GM21786 (cell line): Measurements from ENCODE around the gene KIAA1958.
"Not testable (repeated sequence)": the region's sequence is repeated elsewhere in the genome, so short reads cannot be mapped to it uniquely, and the experiment has no call there.

Experiments used
- ATAC-seq: cut with Tn5 transposase; IDR thresholded peaks from one replicate; pipeline ENCODE4 v1.9.1; 2021; ENCODE audit not compliant: unreplicated experiment

The KIAA1958 gene

DNA sequence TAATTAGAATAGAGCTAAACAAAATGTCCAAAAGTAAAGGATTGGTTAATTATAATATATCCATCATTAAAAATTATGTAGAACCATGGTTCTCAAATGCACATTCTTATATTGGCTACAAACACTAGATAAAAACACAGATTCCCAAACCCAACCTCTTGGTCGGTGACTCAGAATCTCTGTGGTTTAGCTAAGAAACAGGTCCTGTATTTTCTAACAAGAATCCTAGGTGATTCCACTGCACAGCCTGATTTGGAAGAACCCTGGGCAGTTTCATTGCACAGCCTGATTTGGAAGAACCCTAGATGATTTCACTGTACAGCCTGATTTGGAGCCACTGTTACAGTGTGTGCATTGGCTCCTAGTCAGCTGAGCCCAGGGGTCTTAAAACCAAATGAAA, 67.9 kb downstream of the KIAA1958 start:
- ATAC-seq = no peak

DNA sequence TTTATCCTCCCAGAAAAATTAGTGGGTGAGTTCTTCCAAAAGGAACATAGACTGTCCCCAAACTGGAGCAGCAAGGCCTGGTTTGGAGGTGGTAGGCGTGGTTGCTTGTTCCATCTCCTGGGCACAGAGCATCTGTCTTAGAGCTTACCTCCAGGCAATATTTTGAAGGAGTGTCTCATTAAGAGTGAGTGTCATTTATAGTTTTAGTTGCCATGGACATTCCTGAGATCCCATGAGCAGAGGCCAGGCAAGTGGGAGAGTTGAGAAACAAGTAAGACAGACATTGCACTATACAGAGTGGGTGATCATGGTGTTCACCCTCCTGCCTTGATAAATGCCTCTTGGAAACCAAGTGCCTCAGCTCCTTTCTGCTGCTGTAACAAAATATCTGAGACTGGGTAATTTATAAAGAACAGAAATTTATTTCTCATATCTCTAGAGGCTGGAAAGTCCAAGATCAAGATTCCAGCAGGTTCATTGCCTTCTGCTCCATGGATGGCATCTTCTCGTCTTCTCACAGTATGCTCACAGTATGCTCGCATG, 68.5 kb downstream of the KIAA1958 start:
- ATAC-seq = no peak

DNA sequence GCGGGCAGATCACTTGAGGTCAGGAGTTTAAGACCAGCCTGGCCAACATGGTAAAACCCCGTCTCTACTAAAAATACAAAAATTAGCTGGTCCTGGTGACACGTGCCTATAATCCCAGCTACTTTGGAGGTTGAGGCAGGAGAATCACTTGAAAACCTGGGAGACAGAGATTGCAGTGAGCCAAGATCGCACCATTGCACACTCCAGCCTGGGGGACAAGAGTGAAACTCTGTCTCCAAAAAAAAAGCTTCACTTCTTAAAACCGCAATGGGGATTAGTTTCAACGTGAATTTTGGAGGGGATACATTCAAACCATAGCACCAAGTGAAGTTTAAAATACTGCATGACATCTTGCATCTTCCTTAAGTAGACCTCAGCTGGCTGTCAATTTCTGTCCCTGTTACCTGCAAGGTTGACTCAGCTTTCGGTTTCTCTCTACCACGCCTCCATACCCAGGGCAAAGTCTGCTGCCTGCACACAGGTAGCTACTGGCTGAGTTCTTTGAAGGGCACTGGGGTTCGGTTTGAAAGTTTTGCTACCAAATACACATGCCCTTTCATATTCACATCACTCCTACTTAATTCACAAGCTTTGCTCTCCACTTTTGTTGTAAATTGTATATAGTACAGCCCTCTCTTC, 69.3 kb downstream of the KIAA1958 start:
- no peak for ATAC-seq

DNA sequence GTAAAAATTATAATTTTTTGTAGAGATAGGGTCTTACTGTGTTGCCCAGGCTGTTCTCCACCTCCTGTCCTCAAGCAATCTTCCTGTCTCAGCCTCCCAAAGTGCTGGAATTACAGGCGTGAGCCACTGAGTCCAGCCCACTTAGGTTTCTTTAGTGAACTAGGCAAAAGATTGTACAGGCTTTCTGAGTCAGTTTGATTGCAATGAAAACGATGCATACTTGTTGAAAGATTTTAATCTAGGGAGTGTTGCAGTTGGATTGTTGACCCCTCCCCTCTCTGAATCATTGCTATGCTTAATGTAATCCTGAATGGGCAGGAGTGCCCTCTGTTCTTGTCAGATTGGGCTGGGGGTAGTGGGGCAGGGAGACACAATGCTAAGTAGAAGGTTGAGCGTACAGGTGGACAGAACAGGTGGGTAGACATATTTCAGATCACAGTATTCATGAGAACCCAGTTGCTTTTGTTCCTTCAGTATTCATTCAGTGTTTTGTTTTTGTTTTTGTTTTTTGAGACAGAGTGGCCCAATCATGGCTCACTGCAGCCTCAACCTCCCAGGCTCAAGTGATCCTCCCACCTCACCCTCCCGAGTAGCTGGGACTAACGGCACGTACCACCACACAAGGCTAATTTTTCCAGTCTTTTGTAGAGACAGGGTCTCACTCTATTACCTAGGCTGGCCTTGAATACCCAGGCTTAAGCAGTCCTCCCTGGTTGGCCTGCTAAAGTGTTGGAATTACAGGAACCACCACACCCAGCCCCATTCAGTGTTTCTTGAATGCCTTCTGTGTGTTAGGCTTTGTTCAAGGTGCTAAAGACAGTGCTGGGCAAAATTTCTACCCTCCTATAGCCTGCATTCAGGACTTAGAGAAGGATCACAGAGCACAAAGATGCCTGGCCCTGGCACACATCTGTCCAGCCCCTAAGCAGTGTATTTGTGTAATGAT, 70.1 kb downstream of the KIAA1958 start:
- ATAC-seq = no peak

DNA sequence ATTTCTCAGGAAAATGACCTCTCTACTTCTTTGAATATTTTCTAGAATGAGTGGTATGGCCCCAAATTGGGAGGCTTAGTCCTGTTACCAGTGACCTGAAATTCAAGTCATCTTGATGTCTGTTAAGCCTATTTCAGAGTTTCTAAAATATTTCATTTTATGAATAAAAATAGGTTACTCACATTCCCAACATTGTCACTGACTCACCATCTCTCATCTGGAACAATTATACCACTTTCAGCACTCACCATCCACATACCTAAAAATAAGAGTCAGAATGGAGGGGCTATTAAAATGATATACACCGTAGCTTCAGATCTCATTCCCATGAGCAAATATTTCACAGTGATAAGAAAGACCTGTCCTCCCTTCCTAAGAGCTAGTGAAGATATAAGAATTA, 71.8 kb downstream of the KIAA1958 start:
- no peak for ATAC-seq

DNA sequence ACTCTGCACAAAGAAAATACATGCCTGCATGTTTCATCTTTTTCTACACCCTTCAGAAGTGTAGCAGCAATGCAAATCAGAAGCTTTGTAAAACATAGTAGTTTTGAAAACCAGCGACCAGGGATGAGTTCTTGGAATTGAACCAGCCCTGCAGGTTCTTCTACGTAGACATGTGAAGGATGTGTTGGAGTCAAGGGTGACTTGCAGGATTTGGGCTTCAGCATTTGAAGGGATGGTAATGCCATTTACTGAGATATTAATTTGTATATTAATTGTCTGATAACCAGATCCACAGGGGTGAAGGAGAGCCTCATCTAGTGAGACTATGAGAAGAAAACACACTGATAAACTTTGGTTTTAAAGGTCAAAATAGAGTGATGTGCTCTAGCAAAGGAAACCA, 72.4 kb downstream of the KIAA1958 start:
- ATAC-seq = no peak

DNA sequence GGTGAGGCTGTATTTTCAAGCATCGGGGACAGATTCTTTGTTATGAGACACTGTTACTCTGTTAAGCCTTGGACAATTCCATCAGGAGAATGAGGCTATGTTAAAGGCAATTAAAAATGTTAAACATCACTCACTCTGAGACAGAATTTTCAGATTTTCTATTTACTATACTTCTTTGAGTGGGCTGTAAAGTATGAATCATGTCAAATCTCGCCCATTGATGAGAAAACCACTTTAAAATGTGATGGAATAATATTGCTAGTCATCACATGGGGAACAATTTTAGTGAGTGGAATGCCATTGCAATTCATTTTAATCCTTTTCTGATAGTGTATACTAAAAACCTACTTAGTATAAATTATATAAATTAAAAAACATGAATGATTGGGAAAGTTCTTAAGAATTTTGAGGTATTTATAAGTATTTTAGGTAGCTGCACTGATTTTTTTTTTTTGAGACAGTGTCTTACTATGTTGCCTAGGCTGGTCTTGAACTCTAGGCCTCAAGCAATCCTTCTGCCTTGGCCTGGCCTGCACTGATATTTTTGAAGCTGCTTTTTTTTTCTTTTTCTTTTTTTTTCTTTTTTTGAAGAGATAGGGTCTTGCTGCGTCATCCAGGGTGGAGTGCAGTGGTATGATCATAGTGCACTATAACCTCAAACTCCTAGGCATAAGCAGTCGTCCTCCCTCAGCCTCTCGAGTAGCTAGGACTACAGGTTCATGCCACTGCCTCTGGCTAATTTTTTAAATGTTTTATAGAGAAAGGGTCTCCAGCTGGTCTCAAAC, 73.2 kb downstream of the KIAA1958 start:
- ATAC-seq = no peak

DNA sequence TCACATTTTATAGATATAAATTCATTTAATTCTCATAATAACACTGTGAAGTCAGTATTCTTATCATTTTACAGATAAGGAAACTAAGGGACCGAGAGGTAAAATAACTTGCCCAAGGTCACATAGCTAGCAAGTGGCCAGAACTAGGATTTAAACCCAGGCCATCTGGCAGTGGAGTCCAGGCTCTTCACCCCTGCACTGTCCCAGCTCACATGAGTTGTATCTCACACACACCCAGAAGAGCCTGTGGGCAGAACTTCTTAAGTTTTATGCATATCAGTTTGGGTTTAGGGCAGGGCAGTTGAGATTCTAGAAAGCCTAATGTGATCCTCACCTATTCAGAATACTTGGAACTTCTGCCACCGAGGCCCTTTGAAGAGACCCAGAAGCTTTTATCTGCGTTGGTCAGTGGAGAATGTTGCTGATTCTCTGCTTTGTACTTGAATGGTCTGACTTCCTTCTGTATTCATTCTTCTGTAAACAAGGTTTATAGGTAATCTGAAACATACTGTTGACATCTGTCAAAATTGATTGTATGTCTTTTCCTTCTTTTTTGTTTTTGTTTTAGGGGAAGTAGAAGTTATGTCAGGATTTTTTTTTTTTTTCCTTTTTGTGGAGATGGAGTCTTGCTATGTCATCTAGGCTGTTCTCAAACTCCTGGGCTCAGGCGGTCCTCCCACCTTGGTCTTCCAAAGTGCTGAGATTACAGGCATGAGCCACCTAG, 75.8 kb downstream of the KIAA1958 start:
- ATAC-seq = no peak

DNA sequence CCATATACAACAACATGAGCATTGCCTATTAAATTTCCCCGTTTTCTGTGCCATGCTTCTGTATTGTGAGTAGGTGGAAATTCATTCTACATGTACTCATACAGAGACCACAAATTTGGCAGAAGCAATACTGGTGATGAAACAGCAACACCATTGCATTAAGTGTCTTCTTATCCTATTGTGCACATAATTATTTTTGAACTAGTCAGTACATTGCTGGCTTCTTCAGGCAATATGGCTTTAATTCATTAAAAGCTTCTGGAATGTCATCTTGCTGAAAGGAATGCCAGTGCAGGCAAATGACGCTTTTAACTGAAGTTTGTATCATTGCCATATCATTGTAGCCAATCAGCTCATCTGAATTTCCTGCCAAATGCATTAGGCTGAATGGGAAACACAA, 82.6 kb downstream of the KIAA1958 start:
- ATAC-seq = no peak

DNA sequence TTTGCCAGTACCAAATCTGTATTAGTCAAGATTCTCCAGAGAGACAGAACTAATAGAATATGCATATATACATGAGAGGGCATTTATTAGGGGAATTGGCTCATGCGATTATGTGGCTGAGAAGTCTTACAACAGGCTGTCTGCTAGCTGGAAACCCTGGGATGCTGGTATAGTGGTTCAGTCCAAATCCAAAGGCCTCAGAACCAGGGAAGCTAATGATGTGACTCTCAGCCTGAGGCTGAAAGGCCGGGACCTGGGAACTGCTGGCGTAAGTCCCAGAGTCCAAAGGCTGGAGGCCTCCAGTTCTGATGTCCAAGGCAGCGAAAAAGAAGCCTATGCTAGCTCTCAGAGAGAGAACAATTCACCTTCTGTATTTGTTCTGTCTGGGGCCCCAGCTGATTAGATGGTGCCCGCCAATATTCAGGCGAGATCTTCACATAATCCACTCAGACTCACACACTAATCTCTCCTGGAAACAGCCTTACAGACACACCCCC, 84.1 kb downstream of the KIAA1958 start:
- ATAC-seq = no peak

DNA sequence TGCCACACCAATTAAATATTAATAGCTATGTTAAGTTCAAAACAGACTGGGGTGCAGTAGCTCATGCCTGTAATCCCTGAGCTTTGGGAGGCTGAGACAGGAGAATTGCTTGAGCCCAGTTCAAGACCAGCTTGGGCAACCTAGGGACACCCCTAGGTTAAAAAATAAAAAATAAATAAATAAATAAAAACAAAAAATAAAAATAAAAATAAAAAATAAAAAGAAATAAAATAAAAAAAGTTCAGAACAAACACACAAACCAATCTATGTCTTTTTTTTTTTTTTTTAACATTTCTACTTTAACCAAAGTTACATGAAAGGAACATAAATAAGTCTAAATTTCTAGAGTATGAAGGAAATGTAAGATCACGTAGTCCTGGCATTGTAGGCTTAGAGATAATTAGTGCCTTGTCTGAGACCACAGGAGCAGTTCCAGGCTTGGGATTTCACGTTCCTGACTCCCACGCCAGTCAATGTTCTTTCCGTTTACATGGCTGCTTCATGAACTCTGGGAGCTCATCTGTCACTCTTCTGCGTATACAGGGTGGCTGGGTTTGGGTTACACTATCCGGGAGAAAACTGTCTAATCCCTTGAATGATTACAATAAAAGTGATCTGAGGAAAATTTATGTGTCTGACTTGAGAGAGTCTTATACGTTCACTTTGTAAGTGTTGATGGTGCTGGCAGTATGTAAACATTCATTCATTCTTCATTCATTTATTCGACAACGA, 85.2 kb downstream of the KIAA1958 start:
- no peak for ATAC-seq

DNA sequence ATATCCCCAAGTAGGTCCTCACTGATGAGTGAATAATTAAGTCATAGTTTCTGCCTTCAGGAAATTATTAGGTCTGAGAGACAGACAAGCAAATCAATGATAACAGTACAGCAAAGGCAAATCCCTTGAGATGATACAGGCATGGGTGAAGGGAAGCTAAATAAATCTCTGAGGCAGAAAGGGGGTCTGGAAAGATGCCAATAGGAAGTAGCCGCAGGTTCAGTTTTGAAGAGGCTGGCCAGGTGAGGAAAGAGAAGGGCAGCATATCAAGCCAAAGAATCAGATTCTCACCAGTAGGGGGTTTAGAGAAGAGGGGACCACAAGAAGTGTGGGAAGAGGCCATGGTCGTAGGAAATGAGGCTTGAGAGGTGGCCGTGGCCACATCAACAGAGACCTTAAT, 85.8 kb downstream of the KIAA1958 start:
- ATAC-seq = no peak

DNA sequence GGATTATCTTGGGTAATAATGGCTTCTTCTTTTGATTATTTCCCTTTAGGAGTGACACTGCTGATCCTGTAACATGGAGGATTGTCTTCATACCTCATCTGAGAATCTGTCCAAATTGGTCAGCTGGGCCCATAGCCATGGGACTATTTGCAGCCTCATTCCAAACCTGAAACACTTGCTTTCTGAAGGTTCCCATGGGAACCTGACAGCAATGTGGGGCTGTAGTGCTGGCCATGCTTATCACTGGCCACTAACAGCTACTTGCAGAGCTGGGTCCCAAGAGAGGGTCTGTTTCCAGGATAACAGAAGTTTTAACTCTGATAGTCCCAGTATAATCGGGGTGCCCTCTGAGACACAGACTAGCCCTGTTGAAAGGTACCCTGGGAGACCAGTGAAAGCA, 87.4 kb downstream of the KIAA1958 start:
- ATAC-seq = no peak

DNA sequence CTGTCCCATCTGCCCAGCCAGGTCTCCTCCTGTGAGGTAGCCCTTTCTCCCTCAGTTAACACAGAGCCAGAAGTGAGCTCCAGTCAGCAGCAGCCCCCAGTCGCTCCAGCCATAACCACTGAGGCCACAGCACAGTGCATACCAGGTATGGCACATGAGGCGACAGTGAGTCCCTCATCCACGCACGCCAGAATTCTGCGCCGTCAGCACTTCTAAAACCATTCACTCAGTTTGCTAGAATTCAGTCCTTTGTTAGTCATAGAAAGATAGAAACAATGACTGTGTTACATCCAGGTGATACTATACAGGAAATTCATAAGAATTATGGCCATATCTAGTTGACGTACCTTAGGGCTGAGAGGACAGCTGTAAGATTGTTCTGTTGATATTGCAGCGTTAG, 88.5 kb downstream of the KIAA1958 start:
- no peak for ATAC-seq

DNA sequence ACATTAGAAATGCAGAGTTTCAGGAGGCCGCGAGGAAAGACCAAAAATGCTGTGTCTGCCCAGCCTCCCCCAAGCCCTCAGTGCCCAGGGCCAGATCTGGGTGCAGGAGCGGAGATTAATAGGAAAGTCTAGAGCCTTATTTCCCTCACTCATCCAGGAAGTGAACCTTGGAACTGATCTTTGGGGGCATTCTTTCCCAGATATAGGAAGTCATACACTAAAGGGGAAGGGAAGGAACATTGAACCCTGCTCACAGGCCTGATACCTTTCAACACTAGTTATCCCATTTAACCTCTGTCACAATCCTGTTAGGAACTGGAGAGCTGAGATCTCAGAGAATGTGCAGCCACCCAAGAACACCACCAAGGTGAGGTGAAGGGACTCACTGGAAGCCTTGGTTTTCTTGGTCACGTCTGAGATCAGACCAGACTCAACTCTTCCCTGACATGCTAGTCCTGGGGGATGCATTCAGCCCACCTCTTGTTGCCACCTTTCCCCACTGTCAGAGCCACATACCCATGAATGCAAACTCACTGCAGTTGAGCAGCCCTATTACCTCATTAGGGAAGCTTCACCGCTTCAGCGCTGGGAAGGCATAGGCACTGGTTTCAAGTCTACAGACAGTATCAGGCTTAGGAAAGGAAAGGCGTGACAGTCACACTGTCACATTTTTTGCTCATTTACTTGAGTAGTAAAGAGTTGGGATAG, 95.0 kb downstream of the KIAA1958 start:
- ATAC-seq = no peak

DNA sequence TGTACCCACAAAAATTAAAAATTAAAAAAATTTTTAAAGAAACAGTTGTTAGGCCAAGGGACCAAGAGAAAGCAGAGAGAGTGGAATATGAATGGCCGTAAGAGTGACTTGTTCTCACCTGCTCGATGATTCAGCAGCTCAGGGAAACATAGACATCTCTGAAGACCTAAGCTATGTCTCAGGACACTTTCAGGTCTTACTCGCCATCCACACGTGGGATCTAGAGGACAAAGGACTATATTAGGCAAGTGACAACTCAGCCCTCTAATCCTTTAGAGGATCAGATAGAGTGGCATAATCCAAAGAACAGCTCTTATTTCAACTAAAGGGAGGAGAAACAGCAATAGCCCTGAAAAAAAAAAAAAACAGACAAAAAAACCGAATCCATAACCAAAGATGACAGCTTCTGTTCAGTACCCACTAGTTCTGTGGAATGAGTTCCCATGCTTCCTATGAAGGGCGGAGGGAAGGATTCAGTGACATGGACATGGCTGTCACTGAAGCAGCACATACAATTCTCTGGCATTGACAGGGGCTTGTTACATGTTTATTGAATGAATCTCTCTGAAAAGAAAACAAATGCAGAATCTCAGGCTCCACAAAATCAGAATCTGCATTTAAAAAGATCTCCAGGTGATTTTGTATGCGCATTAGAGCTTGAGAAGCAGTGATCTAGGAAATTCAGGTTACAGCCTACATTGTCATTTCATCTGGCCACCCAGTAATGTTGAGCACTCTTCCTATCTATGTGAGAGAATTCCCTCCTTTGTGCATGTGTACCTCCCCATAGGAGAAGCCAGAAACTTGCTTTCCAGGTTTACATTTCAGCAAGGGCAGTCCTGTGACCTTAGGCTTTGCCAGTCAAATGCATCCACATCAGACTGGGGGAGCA, 96.0 kb downstream of the KIAA1958 start:
- no peak for ATAC-seq

DNA sequence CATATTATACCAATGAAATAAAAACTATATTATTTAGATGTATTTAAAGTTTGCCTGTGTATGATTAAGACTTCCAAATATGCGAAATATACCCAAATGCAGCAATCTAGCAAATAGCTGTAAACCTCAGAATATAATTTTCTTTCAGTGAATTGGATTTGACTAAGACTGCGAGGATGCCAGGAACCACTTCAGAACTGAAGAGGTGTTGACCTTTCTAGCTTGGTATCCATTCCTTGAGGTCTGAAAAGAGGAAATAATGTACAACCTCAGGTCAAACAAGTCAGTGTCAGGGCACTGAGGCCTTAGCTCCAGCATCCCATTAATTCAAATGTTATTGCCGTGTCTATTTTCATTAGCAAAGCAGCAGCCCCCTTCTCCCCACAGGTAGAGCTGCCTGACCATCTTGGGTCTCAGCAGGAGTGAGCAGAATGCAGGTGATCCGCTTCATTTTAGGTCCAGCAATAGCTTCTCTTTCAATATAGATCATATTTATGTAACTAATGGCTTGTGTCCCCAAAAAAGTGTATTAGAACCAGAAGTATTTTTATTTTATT, 100.0 kb downstream of the KIAA1958 start:
- ATAC-seq = no peak

DNA sequence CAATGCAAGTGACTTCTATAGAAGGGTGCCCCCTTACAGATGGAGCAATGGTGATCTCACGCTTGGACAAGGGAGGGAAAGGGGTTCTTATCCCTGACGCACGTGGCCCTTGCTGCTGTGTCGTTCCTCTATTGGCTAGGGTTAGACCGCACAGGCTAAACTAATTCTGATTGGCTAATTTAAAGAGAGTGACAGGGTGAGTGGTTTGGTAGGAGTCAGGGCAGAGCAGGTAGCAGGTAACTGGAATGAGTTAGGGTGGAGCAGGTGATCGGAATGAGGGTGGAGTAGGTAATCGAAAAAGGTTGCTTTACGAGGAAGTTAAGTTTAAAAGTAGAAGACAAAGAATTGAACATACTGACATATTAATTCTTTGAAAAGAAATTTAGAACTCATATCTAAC, 105.2 kb downstream of the KIAA1958 start:
- not testable (repeated sequence) for ATAC-seq
